IPS-15b (cell line): ENCODE measurements around the gene ZCCHC7.
"Not testable (repeated sequence)": the region's sequence is repeated elsewhere in the genome, so short reads cannot be mapped to it uniquely, and the experiment has no call there.

ENCODE experiments used
- H3K27me3 ChIP-seq: one replicate; pipeline ENCODE4 v1.6.1; 2013; ENCODE audit warnings: low read length; ENCODE audit not compliant: control insufficient read depth, insufficient read depth
- H3K36me3 ChIP-seq: one replicate; pipeline ENCODE4 v1.6.1; 2013; ENCODE audit warnings: low read length; ENCODE audit not compliant: control insufficient read depth, insufficient read depth
- H3K4me1 ChIP-seq: one replicate; pipeline ENCODE4 v1.6.1; 2013; ENCODE audit warnings: mild to moderate bottlenecking, low read length; ENCODE audit not compliant: control insufficient read depth, insufficient read depth
- H3K4me3 ChIP-seq: one replicate; pipeline ENCODE4 v1.5.1; 2013; ENCODE audit warnings: low read depth, low read length
- H3K9ac ChIP-seq: one replicate; pipeline ENCODE4 v1.6.1; 2013; ENCODE audit warnings: low read depth, mild to moderate bottlenecking, low read length
- H3K9me3 ChIP-seq: one replicate; pipeline ENCODE4 v1.6.1; 2013; ENCODE audit warnings: mild to moderate bottlenecking, low read length; ENCODE audit not compliant: control insufficient read depth, insufficient read depth

Gene ZCCHC7

GRCh38 chr9:37180138-37180537 lies 59.8 kb downstream of the ZCCHC7 start:
- no peaks in the 10 kb centered on the region for H3K27me3 ChIP-seq
- H3K4me3 ChIP-seq, result no peak overlapping the region
- no peaks in the 10 kb centered on the region for H3K9me3 ChIP-seq
- H3K4me1 ChIP-seq, result peaks cover 10% of the 10 kb centered on the region
- H3K36me3 ChIP-seq, result no peaks in the 10 kb centered on the region
- H3K9ac ChIP-seq, result no peak overlapping the region

GRCh38 chr9:37182718-37183117 lies 62.3 kb downstream of the ZCCHC7 start:
- Histone ChIP-seq H3K36me3 (no peaks in the 10 kb centered on the region), H3K9ac (no peak overlapping the region), H3K27me3 (no peaks in the 10 kb centered on the region), H3K4me3 (no peak overlapping the region), H3K4me1 (peaks cover 12% of the 10 kb centered on the region), H3K9me3 (no peaks in the 10 kb centered on the region)

DNA sequence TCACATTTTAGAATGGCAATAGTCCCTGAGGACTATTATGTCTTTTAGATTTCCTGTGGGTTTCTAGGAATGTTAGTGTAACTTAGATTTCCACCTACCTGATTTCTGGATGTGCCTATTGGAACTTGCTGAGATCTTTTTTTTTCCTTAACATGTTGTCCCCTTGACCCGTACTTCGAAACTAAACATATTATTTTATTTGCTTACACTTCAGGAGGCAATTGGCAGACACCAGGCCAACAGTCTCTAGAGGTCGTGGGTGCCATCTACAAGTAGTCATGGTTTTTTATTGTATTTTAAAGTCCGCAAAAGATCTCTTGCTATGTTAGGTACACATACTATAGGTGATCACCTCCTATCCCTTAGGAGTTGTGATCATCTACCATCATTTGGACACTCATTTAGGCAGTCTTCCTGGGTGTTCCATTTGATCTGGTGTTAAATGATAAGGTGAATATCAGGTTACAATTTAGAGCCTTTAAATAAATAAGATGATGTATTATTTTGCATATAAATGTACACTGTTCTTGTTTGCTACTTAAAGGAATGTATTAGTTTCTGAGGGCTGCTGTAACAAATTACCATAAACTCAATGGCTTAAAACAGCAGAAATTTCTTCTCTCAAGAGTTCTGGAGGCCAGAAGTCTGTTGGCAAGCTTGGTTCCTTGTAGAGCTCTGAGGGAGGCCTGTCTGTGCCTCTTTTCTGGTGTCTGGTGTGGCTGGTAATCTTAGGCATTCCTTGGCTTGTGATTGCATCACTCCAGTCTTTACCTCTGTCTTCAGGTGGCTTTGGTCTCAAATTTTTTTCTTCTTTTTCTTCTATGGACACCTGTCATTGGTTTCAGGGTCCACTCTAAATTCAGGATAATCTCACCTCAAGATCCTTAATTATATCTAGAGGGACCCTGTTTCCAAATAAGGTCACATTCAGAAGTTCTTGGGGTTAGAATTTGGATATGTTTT lies 64.8 kb downstream of the ZCCHC7 start:
- Histone ChIP-seq H3K4me1 (peaks cover 12% of the 10 kb centered on the region), H3K36me3 (no peaks in the 10 kb centered on the region), H3K27me3 (no peaks in the 10 kb centered on the region), H3K9ac (no peak overlapping the region), H3K4me3 (no peak overlapping the region), H3K9me3 (no peaks in the 10 kb centered on the region)

DNA sequence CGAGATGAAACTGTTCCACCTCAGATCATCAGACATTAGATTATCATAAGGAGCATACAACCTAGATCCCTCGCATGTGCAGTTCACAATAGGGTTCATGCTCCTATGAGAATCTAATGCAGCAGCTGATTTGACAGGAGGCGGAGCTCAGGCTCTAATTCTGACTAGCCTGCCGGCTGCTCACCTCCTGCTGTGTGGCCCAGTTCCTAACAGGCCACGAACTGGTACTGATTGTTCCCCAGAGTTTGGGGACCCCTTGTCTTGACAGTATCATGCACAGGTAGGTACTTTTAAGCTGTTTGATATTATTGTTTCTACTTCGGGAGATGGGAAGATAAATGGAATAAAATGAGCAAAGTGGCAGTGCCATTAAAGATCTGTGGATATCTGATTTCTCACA lies 66.9 kb downstream of the ZCCHC7 start:
- Histone ChIP-seq H3K4me1 (peaks cover 17% of the 10 kb centered on the region), H3K9ac (no peak overlapping the region), H3K9me3 (no peaks in the 10 kb centered on the region), H3K4me3 (no peak overlapping the region), H3K27me3 (no peaks in the 10 kb centered on the region), H3K36me3 (no peaks in the 10 kb centered on the region)

- H3K27me3 ChIP-seq, result no peaks in the 10 kb centered on the region
- no peaks in the 10 kb centered on the region for H3K9me3 ChIP-seq
- H3K36me3 ChIP-seq, result no peaks in the 10 kb centered on the region
- no peak overlapping the region for H3K9ac ChIP-seq
- H3K4me3 ChIP-seq, result no peak overlapping the region
- H3K4me1 ChIP-seq, result peaks cover 17% of the 10 kb centered on the region
Observed at GRCh38 chr9:37187713-37188439, 67.5 kb downstream of the ZCCHC7 start.

DNA sequence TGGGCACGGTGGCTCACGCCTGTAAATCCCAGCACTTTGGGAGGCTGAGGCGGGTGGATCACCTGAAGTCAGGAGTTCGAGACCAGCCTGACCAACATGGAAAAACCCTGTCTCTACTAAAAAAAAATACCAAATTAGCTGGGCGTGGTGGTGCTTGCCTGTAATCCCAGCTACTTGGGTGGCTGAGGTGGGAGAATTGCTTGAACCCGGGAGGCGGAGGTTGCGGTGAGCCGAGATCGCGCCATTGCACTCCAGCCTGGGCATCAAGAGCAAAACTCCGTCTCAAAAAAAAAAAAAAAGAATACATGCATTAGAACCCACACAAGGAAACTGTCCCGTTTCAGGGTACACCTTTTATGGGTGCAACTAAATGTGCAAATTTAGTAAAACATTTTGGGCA lies 70.4 kb downstream of the ZCCHC7 start:
- H3K9me3 ChIP-seq, H3K27me3 ChIP-seq, H3K36me3 ChIP-seq, H3K4me3 ChIP-seq, H3K9ac ChIP-seq: not testable (repeated sequence)
- H3K4me1 ChIP-seq, result peaks cover 16% of the 10 kb centered on the region

DNA sequence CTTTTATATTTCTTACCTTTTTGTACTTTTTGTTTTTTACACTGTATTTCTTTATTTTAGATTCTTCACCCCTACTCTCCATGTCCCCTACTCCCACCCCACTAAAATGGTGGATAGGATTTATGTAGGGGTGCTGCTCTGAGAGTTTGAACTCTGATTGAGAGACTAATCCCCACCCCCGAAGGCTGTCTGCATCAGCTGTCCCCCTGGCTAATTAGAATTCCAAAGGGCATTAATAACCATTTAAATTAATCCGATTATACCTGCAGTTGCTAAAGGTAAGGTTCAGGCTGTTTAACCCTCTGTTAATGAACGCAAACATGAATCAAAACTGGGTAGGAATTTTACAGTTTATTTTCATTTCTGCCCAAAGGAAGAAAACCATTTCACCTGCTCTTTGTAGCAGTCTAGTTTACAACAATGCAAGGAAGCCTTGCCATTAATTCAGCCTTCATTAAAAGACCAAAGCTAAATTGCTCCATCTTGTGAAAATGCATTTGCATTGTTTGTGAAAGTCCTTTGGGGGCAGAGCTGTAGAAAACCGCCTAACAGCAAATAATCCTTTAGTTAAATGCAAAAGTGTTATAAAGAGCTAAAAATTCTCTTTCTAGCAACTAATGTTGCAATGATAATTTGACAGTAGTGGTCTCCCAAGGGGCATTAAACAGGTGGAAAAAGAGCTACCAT lies 71.2 kb downstream of the ZCCHC7 start:
- no peaks in the 10 kb centered on the region for H3K9me3 ChIP-seq

DNA sequence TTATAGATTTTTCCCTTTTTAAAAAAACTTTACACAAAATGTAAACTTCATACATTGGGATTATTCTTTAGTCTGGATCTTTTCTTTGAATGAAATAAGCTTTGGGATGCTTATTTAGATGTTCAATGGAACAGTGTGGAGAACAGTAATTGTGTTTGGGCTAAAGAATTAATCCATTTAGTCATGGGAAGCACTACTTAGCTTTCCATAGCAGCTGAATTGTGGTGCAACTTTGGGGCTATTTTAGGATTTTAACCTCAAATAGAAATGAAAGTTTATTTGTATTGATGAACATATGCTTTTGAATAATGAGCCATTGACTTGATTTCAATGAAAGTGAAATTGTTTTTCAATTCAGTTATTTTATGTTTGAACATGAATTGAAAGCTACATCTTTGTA lies 72.4 kb downstream of the ZCCHC7 start:
- no peaks in the 10 kb centered on the region for H3K9me3 ChIP-seq
- H3K9ac ChIP-seq, result no peak overlapping the region
- H3K4me3 ChIP-seq, result no peak overlapping the region
- H3K27me3 ChIP-seq, result no peaks in the 10 kb centered on the region
- H3K4me1 ChIP-seq, result peaks cover 23% of the 10 kb centered on the region
- H3K36me3 ChIP-seq, result no peaks in the 10 kb centered on the region

More for the DNA sequence above, 71.2 kb downstream of the ZCCHC7 start:
- H3K36me3 ChIP-seq, result no peaks in the 10 kb centered on the region
- no peaks in the 10 kb centered on the region for H3K27me3 ChIP-seq
- H3K4me3 ChIP-seq, result peak overlapping the region; percentile 6
- peaks cover 16% of the 10 kb centered on the region for H3K4me1 ChIP-seq
- no peak overlapping the region for H3K9ac ChIP-seq

DNA sequence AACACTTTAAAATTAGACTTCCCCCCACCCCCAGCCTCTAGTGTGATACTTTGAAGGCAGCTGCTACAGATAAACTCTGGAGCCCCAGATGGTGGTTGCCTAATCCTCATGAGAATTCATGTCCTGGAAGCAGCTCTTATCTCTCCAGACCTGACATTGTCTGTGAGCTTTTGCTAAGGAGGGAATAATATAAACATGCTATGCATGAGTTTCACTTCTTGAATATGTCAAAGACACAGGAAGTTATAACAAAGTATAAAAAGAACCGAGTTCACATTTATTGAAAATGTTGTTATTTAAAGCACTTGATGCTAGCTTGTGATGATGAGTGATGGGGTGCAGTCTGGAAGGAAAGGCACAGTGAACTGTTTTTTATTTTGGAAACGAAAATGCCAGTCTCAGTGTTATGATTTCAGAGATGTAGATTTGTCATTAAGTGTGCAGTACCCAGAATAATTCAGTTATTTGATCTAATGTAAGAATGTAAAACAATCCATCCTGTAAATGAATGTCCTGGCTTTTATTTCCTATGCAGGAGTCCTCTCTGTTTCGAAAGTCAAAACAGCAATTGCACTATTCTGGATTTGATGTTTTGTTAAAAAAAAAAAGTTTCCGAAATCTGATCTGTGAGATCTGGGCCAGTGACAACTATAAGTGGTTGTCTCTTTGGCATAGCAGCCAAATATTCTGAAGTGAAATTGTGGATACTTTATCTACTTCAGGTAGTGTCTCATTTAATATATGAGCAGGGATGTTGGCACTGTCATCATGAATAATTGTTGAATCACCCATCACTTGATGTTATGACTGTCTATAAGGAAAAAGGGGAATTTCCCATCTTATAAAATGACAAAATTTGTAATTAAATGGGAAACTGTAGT lies 77.0 kb downstream of the ZCCHC7 start:
- Histone ChIP-seq H3K4me1 (peaks cover 41% of the 10 kb centered on the region), H3K36me3 (no peaks in the 10 kb centered on the region), H3K9ac (no peak overlapping the region), H3K9me3 (no peaks in the 10 kb centered on the region), H3K4me3 (no peak overlapping the region), H3K27me3 (no peaks in the 10 kb centered on the region)

GRCh38 chr9:37198039-37198729 lies 77.8 kb downstream of the ZCCHC7 start:
- Histone ChIP-seq H3K4me3 (no peak overlapping the region), H3K4me1 (peaks cover 41% of the 10 kb centered on the region), H3K9me3 (no peaks in the 10 kb centered on the region), H3K27me3 (no peaks in the 10 kb centered on the region), H3K36me3 (no peaks in the 10 kb centered on the region), H3K9ac (no peak overlapping the region)
